GM12875 (cell line): ENCODE results near the gene S100A12.

Source experiments
- H3K4me3 ChIP-seq: one replicate; pipeline ENCODE4 v1.5.1; 2011; ENCODE audit warnings: low read depth, low read length, control low read depth
- CTCF ChIP-seq: IDR thresholded peaks from 2 replicates; pipeline ENCODE4 v1.5.1; 2011; ENCODE audit warnings: low read depth, mild to moderate bottlenecking, control low read depth, inconsistent platforms, low read length, moderate library complexity, borderline replicate concordance; ENCODE audit not compliant: insufficient read depth

Gene S100A12

GRCh38 chr1:153364156-153364555, 11.3 kb downstream of the S100A12 start:
- TF ChIP-seq CTCF, result no peak
- no peak overlapping the region for H3K4me3 ChIP-seq

- no peak overlapping the region for H3K4me3 ChIP-seq
- no peak for TF ChIP-seq CTCF
Measured at GRCh38 chr1:153363641-153364040, 11.8 kb downstream of the S100A12 start.

GRCh38 chr1:153362187-153362775, 13.1 kb downstream of the S100A12 start:
- no peak overlapping the region for H3K4me3 ChIP-seq
- TF ChIP-seq CTCF, result no peak

GRCh38 chr1:153361480-153362109, 13.8 kb downstream of the S100A12 start:
- TF ChIP-seq CTCF, result no peak
- no peak overlapping the region for H3K4me3 ChIP-seq

- H3K4me3 ChIP-seq, result no peak overlapping the region
- no peak for TF ChIP-seq CTCF
Measured at GRCh38 chr1:153360592-153361479, 14.6 kb downstream of the S100A12 start.

- H3K4me3 ChIP-seq, result no peak overlapping the region
- no peak for TF ChIP-seq CTCF
Measured at GRCh38 chr1:153360190-153360589, 15.2 kb downstream of the S100A12 start.

- no peak for TF ChIP-seq CTCF
- H3K4me3 ChIP-seq, result no peak overlapping the region
Measured at GRCh38 chr1:153359241-153359640, 16.2 kb downstream of the S100A12 start.
